HEK293 (cell line): ENCODE measurements around the gene PITPNC1.

Experiments used
- GLI2 ChIP-seq: fragments of 450-650 bp; formaldehyde crosslinking; IDR thresholded peaks from 2 replicates; pipeline ENCODE4; 2017; ENCODE audit warnings: missing biosample characterization, missing genetic modification characterization, low read depth, borderline replicate concordance
- GLIS1 ChIP-seq: fragments of 450-650 bp; formaldehyde crosslinking; IDR thresholded peaks from 2 replicates; pipeline ENCODE4 v1.5.1; 2016; ENCODE audit warnings: missing biosample characterization, missing genetic modification characterization
- HIC1 ChIP-seq: fragments of 450-650 bp; formaldehyde crosslinking; IDR thresholded peaks from 2 replicates; pipeline ENCODE4 v1.5.1; 2016; ENCODE audit warnings: missing biosample characterization, missing genetic modification characterization
- KLF1 ChIP-seq: fragments of 450-650 bp; formaldehyde crosslinking; IDR thresholded peaks from 2 replicates; pipeline ENCODE4 v1.5.1; 2016; ENCODE audit warnings: missing biosample characterization, missing genetic modification characterization
- KLF8 ChIP-seq: fragments of 450-650 bp; formaldehyde crosslinking; IDR thresholded peaks from 2 replicates; pipeline ENCODE4 v1.5.1; 2016; ENCODE audit warnings: missing biosample characterization, missing genetic modification characterization
- KLF9 ChIP-seq: fragments of 450-650 bp; formaldehyde crosslinking; IDR thresholded peaks from 2 replicates; pipeline ENCODE4 v1.5.1; 2016; ENCODE audit warnings: missing biosample characterization, missing genetic modification characterization, low read depth
- PRDM1 ChIP-seq: fragments of 450-650 bp; formaldehyde crosslinking; IDR thresholded peaks from 2 replicates; pipeline ENCODE4; 2016; ENCODE audit warnings: missing biosample characterization, missing genetic modification characterization
- PRDM6 ChIP-seq: fragments of 450-650 bp; formaldehyde crosslinking; IDR thresholded peaks from 2 replicates; pipeline ENCODE4 v1.5.1; 2017; ENCODE audit warnings: missing biosample characterization, missing genetic modification characterization
- REPIN1 ChIP-seq: fragments of 450-650 bp; formaldehyde crosslinking; IDR thresholded peaks from 2 replicates; pipeline ENCODE4 v1.5.1; 2017; ENCODE audit warnings: missing biosample characterization, missing genetic modification characterization, low read depth
- SP3 ChIP-seq: fragments of 450-650 bp; formaldehyde crosslinking; IDR thresholded peaks from 2 replicates; pipeline ENCODE4 v1.5.1; 2016; ENCODE audit warnings: missing biosample characterization, missing genetic modification characterization
- ZIC2 ChIP-seq: fragments of 450-650 bp; formaldehyde crosslinking; IDR thresholded peaks from 2 replicates; pipeline ENCODE4 v1.5.1; 2016; ENCODE audit warnings: missing biosample characterization, missing genetic modification characterization
- ZNF121 ChIP-seq: fragments of 450-650 bp; formaldehyde crosslinking; IDR thresholded peaks from 2 replicates; pipeline ENCODE4 v1.5.1; 2016; ENCODE audit warnings: missing biosample characterization, missing genetic modification characterization
- ZNF133 ChIP-seq: fragments of 450-650 bp; formaldehyde crosslinking; IDR thresholded peaks from 2 replicates; pipeline ENCODE4 v1.5.1; 2016; ENCODE audit warnings: missing biosample characterization, missing genetic modification characterization
- ZNF138 ChIP-seq: fragments of 450-650 bp; formaldehyde crosslinking; IDR thresholded peaks from 2 replicates; pipeline ENCODE4 v1.5.1; 2016; ENCODE audit warnings: missing biosample characterization, missing genetic modification characterization, borderline replicate concordance
- ZNF148 ChIP-seq: fragments of 450-650 bp; formaldehyde crosslinking; IDR thresholded peaks from 2 replicates; pipeline ENCODE4 v1.5.0; 2017; ENCODE audit warnings: missing biosample characterization, missing genetic modification characterization, borderline replicate concordance
- ZNF169 ChIP-seq: fragments of 450-650 bp; formaldehyde crosslinking; IDR thresholded peaks from 2 replicates; pipeline ENCODE4 v1.5.1; 2016; ENCODE audit warnings: missing biosample characterization, missing genetic modification characterization
- ZNF175 ChIP-seq: fragments of 450-650 bp; formaldehyde crosslinking; IDR thresholded peaks from 2 replicates; pipeline ENCODE4 v1.5.1; 2016; ENCODE audit warnings: missing biosample characterization, missing genetic modification characterization
- ZNF2 ChIP-seq: fragments of 450-650 bp; formaldehyde crosslinking; IDR thresholded peaks from 2 replicates; pipeline ENCODE4 v1.5.1; 2016; ENCODE audit warnings: missing biosample characterization, missing genetic modification characterization
- ZNF214 ChIP-seq: fragments of 450-650 bp; formaldehyde crosslinking; IDR thresholded peaks from 2 replicates; pipeline ENCODE4 v1.5.1; 2017; ENCODE audit warnings: missing biosample characterization, mild to moderate bottlenecking, missing genetic modification characterization, borderline replicate concordance
- ZNF223 ChIP-seq: fragments of 450-650 bp; formaldehyde crosslinking; IDR thresholded peaks from 2 replicates; pipeline ENCODE4 v1.5.1; 2016; ENCODE audit warnings: missing biosample characterization, missing genetic modification characterization
- ZNF311 ChIP-seq: fragments of 450-650 bp; formaldehyde crosslinking; IDR thresholded peaks from 2 replicates; pipeline ENCODE4 v1.5.1; 2017; ENCODE audit warnings: missing biosample characterization, missing genetic modification characterization, borderline replicate concordance
- ZNF391 ChIP-seq: fragments of 450-650 bp; formaldehyde crosslinking; IDR thresholded peaks from 2 replicates; pipeline ENCODE4 v1.5.1; 2016; ENCODE audit warnings: low read depth, missing biosample characterization, missing genetic modification characterization, borderline replicate concordance
- ZNF514 ChIP-seq: fragments of 450-650 bp; formaldehyde crosslinking; IDR thresholded peaks from 2 replicates; pipeline ENCODE4 v1.5.1; 2016; ENCODE audit warnings: missing biosample characterization, missing genetic modification characterization
- ZNF548 ChIP-seq: fragments of 450-650 bp; formaldehyde crosslinking; IDR thresholded peaks from 2 replicates; pipeline ENCODE4 v1.5.1; 2016; ENCODE audit warnings: missing biosample characterization, missing genetic modification characterization
- ZNF555 ChIP-seq: fragments of 450-650 bp; formaldehyde crosslinking; conservative IDR thresholded peaks from 2 replicates; pipeline ENCODE4 v1.5.1; 2017; ENCODE audit warnings: missing biosample characterization, mild to moderate bottlenecking, missing genetic modification characterization, inconsistent platforms
- ZNF560 ChIP-seq: fragments of 450-650 bp; formaldehyde crosslinking; IDR thresholded peaks from 2 replicates; pipeline ENCODE4 v1.5.1; 2017; ENCODE audit warnings: missing biosample characterization, missing genetic modification characterization, borderline replicate concordance
- ZNF571 ChIP-seq: fragments of 450-650 bp; formaldehyde crosslinking; IDR thresholded peaks from 2 replicates; pipeline ENCODE4 v1.5.0; 2017; ENCODE audit warnings: missing biosample characterization, missing genetic modification characterization
- ZNF610 ChIP-seq: fragments of 450-650 bp; formaldehyde crosslinking; IDR thresholded peaks from 2 replicates; pipeline ENCODE4 v1.5.1; 2016; ENCODE audit warnings: missing biosample characterization, missing genetic modification characterization, borderline replicate concordance
- ZNF623 ChIP-seq: fragments of 450-650 bp; formaldehyde crosslinking; IDR thresholded peaks from 2 replicates; pipeline ENCODE4 v1.5.1; 2016; ENCODE audit warnings: missing biosample characterization, missing genetic modification characterization
- ZNF791 ChIP-seq: fragments of 450-650 bp; formaldehyde crosslinking; IDR thresholded peaks from 2 replicates; pipeline ENCODE4 v1.5.1; 2016; ENCODE audit warnings: missing biosample characterization, missing genetic modification characterization
- ZNF792 ChIP-seq: fragments of 450-650 bp; formaldehyde crosslinking; IDR thresholded peaks from 2 replicates; pipeline ENCODE4 v1.5.1; 2016; ENCODE audit warnings: missing biosample characterization, missing genetic modification characterization
- ZNF830 ChIP-seq: fragments of 450-650 bp; IDR thresholded peaks from 2 replicates; pipeline ENCODE4 v1.5.0; 2018; ENCODE audit warnings: missing biosample characterization, missing genetic modification characterization, low read depth, mild to moderate bottlenecking, moderate library complexity
- ZSCAN18 ChIP-seq: fragments of 450-650 bp; formaldehyde crosslinking; IDR thresholded peaks from 2 replicates; pipeline ENCODE4 v1.5.1; 2016; ENCODE audit warnings: missing biosample characterization, missing genetic modification characterization
- ZSCAN23 ChIP-seq: fragments of 450-650 bp; formaldehyde crosslinking; IDR thresholded peaks from 2 replicates; pipeline ENCODE4 v1.5.1; 2016; ENCODE audit warnings: missing biosample characterization, missing genetic modification characterization
- ZSCAN30 ChIP-seq: fragments of 450-650 bp; IDR thresholded peaks from 2 replicates; pipeline ENCODE4 v1.5.1; 2018; ENCODE audit warnings: missing biosample characterization, mild to moderate bottlenecking, missing genetic modification characterization, moderate library complexity

Gene PITPNC1

GRCh38 chr17:67390646-67391361 lies 13.7 kb downstream of the PITPNC1 start (continued):
- TF ChIP-seq ZSCAN18 (no peak), ZNF214 (tag by site-specific recombination) (no peak), ZSCAN23 (tag by site-specific recombination) (no peak), HIC1 (no peak), GLIS1 (tag by site-specific recombination) (peak; percentile 31), ZNF791 (tag by site-specific recombination) (no peak), ZNF792 (tag by site-specific recombination) (no peak), ZNF610 (no peak), ZNF830 (tag by site-specific recombination) (no peak), ZNF391 (no peak), REPIN1 (no peak), PRDM6 (tag by site-specific recombination) (peak; percentile 53; the same call in 1 of the 2 replicates), ZNF571 (tag by site-specific recombination) (no peak), KLF1 (no peak), ZNF121 (tag by site-specific recombination) (no peak), KLF8 (no peak), ZNF560 (tag by site-specific recombination) (no peak), KLF9 (no peak), ZNF148 (no peak), GLI2 (tag by site-specific recombination) (no peak), ZSCAN30 (peak; percentile 33; the same call in 1 of the 2 replicates), ZNF2 (no peak), ZNF133 (tag by site-specific recombination) (no peak), ZNF555 (tag by site-specific recombination) (no peak), ZNF548 (tag by site-specific recombination) (no peak), ZIC2 (no peak), ZNF623 (tag by site-specific recombination) (no peak), ZNF311 (no peak), PRDM1 (tag by site-specific recombination) (no peak), ZNF175 (tag by site-specific recombination) (no peak), ZNF169 (tag by site-specific recombination) (no peak), ZNF514 (tag by site-specific recombination) (no peak), ZNF223 (tag by site-specific recombination) (no peak), ZNF138 (tag by site-specific recombination) (no peak), SP3 (no peak)
